Retina (tissue), 1 donor: ENCODE results near the gene FAM204A.

ENCODE experiments used
- DNase-seq: peaks from one replicate; pipeline ENCODE4 v3.0.0-alpha.2; 2016

The FAM204A gene

DNA sequence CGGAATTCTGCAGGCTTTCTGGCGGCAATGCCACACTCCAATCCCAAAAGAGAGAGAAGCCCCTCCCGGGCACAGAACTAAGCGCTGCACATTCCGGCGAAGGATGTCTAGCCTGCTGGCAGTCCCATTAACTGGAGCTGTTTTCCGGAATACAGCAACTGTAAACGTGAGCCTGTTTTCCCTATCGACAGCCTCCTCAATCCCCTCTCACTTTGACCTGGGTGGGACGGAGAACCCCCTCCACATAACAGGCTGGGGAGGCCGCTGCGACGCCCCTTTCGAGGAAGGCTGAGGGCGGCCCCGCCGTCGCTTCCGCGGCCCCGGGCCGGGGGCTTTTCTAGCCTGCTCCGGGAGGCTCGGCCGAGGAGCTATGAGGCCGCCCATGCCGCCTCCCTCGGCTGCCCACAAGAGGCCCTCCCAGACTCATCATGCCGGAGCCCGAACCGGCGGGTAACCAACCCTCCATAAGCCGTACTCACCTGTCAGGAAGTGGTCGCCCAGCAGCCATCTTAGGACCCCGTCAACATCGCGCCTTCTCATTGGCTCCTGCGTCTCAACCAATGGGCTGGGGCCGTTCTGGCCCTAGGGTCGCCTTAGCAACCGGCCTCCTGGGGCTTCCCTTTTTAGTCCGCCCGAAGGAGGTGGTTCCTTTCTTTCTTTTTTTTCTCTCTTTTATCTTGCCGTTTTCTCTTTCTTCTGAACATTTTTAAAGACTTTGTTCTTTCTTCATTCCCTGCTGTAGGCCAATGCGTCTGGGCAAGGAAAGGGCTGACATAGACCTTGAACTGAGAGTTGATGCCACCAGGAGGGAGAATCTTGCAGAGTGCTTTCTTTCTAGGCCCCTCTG, at the start of gene FAM204A:
FAM204A (minus strand) TSS at position 534 of the 847 bp plus-strand sequence. CDS start 5,909 bp downstream, outside the sequence.
- DNase-seq = peak; percentile 99

DNA sequence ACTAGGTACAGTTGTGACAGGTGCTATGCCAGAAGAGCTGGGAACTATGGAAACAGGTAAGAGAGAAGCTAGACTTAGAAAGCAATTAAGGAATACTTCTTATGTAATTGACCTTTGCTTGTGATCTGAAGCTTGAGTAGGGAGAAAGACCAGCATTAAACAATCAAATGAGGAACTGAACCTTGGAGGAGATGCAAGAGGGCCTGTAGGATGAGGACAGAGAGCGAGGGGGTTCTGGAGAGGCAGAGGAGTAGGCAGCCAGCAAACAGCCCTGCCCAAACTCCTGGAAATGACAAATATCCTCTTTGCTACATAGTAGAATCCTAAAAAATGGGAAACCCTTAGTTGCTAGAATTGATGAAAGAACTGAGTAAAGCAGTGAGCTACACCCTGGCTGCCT, 41.6 kb upstream of the FAM204A start:
- no peak for DNase-seq

DNA sequence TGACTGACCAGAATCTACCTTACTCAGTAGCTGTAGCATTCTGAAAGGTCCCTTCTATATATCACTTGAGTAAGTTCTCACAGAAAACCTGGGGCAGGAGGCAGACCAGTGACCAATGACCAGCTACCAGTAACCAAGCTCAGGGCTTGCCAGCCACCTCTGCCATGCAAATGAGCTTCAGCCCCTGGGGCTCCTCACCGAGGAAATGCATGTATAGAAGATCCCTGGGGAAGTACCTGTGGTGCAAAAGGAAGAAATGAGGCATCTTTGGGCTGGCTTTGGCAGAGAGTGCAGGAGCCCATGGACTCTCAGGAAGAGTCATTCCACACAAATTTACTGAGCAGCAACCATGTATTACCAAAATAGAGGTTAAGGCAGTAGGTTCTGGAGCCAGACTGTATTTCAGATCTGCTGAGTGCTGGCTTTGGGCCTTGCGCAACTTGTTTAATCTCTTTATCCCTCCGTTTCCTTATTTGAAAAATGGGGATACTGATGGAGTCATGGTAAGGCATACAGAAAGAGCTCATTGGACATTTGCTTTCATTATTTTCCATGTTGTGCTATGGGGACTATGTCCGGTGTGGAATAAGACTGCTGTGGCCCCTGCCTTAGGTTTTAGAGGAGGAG, 41.1 kb upstream of the FAM204A start:
- DNase-seq = no peak

DNA sequence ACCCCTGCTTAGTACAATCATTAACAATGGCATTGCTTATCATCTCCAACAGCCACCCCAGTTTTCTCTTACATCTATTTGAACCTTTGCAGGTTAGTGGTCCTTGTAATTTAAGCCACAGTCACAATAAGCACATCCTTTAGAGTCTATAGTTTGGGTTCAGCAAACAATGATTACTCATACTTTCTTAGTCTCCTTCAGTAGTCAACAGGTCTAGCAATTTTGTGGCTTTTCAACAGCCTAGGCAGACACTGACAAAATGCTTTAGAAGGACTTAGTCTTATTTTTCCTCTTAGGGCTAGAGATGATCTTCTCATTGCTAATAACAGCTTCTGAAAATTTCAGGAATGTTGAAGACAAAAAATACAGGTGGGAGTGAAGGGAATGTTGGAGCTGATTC, 32.3 kb upstream of the FAM204A start:
- DNase-seq = no peak

DNA sequence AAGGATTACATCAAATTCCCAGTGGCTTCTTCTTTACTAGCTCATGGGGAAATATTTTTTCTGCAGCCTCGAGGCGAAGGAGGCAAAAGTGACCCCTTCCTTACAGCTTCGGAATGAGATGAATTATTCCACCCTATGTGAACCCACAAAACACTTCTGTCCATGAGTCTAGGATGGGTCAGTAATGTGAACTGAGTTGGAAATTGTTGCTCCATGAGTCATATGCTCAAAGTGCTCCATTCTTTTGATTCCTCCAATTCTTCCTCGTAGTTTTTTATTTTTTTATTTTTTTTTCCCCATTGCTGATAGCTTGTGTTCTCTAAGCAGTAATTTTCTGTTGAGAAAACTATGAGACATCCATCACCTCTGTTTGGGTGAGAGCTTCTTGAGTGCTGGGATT, 31.7 kb upstream of the FAM204A start:
- DNase-seq = no peak

DNA sequence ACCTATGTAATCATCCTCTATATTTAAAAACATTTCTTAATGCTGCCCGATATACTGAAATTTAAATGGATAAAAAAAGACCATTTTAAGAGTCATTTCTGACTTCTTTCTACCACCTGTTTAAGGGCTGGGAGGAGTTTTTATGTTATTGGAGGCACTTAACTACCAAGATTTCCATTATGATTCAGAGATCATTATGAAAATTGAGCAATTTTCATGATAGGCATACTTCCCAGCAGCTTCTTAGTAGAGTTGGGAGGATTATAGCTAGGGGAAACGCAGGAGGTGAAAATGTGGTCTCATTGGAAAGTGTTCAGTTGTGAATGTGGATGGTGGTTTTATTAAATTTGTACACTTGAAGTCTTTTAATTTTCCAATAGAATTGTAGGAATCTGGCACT, 28.4 kb upstream of the FAM204A start:
- no peak for DNase-seq

DNA sequence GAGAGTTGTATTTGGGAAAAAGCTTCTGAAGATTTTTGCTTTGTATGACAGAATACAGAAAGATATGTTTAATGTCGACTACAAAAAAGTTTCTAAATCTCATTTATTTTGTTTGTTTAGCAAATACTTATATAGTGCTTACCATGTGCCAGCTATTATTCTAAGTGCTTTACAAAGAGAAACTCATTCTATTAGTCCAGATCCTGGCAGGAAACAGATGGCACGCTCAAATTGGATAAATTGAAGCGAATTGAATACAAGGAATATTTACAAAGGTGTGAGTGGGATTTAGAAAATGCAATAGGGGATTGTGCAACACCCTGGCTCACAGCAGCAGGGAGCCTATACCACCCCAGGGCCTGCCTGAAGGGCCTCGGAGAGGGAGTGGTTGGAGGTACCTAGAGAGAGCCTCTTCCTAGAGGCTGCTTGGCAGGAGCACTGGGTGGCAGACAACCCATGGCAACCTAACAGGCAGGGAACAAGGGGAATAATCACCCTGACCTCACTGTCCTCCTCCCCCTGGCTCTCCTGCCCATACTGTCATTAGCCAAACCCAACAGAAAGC, 27.6 kb upstream of the FAM204A start:
- DNase-seq = no peak

DNA sequence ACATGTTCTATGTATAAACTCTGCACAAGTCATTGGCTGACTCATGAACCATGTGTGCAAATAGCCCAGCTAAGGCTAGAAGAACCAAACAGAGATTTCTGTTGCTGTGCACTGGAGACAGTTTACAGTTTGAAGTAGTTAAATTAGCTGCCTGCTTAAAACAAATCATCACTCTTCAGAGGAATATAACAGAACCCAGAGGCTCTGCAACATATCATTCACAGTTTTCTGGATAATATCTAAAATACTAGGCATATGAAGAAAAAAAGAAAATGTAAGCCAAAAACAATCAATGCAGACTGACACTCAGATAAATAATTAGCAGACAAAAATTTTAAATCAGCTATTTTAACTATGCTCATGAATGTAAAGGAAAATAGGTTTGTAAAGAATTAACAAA, 23.6 kb upstream of the FAM204A start:
- no peak for DNase-seq

DNA sequence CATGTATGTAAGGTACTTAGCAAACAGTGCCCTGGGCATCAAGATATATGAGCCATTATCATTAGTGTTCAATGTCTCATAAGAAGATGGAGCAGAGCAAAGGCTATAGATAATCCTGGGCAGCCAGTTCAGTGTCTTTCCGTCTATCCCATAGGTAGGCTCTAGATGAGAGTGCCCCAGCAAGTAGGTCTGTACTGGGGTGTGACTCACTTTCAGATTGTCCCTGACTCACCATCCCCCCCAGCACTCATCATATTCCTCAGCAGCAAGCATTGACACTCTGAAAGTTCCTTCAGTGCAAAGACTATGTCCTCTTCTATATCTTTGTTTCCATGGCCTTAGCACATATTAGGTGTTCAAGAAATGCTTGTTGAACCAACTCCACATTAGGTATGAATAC, 20.0 kb upstream of the FAM204A start:
- no peak for DNase-seq

DNA sequence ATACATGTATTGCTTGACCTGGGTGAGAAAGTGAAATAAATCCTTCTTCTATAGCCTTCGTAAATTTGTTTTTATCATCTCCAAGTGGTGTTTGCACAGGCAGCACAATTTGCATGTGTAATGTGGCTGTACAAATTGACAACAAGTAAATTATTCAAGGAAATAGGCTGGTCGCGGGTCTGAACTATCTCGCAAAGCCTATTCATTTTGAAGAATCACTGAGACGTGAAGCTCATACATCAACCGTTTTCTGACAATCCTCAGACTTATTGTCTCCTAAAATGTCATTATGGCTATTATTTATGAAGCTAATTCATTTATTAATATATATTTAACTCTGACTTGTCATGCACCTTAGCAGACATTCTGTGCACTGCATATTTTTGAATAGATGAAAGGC, 16.2 kb upstream of the FAM204A start:
- no peak for DNase-seq

DNA sequence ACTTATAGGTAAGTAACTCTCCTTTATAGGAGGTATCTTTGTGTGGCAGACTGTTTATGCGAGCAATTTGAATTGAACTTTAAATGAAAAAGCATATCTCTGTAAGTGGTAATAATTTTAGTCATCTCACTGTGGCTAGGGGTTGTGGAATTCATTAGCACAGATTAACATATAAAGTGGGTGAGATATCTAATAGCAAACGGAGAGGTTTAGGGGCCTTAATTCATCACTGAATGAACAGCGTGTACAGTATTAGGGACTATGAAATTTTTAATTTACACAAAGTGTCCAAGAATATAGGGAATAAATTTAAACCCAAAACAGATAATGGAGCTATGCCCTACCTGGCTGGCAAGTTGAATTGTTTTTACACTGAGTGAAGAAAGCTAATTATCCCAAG, 15.7 kb upstream of the FAM204A start:
- DNase-seq = no peak

DNA sequence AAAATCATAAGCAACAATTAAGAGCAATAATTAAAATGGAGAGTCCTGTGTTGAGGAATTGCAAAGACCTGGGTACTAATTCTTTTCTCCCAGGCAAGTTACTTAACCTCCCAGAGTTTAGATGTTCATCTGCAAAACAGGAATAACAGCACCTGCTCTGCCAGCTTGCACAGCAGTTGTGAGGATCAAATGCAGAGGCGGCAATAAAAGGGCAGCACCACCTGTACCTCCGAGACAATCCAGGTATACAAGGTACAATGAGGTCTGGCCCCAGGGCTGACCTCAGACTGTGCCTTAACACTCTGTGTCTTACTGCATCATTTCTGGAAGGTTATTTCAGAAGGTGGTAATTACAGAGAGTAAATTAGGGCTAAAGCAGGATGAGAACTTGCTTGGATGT, 14.5 kb upstream of the FAM204A start:
- DNase-seq = no peak

DNA sequence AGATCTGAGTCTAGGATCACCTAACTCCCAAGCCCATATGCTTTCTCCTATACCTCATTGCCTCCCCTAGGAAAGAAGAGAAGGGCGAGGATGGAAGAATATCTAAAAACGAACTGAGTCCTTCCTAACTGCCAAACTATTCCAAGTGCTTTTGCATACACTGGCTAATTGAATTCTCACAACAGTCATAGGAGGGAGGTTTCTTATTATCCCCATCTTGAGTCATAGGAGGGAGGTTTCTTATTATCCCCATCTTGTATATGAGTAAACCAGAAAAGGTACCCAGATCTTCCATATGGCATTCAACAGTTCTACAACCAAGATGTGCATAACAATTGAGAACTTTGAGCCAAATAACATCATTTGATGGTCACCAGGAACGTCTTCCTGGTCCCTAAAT, 13.1 kb upstream of the FAM204A start:
- DNase-seq = no peak

DNA sequence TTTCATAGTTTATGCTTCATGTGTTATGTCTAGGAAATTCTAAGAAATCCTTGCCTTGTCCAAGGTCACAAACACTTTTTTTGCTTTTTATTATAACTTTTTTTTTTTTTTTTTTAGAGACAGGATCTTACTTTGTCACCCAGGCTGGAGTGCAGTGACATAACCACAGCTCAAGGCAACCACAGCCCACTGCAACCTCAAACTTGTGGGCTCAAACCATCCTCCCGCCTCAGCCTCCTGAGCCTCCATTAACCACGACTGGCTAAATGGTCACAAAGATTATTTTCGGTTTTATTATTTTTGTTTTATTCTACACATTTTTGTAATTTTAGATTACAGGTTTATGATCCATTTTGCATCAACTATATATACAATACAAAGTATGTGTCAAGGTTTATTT, 7.1 kb upstream of the FAM204A start:
- no peak for DNase-seq

DNA sequence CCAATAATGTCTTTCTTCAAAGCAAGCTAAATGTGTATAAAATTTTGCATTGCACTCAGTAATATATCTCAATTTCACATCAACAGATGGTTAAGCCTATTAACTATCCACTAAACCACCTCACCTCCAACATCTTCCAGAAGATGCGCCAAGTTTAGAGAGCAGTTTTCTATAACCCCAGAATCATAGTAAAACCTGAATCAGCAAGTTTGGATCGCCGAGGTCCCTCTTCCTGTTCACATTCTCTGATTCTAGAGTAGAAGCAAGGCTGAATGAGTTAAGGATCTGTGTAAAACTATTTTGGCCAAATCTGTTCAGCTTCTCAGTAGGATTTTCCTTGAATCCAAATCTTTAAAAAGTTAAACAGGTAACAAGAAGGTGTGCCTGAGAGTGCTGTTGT, 1.4 kb upstream of the FAM204A start:
- no peak for DNase-seq

DNA sequence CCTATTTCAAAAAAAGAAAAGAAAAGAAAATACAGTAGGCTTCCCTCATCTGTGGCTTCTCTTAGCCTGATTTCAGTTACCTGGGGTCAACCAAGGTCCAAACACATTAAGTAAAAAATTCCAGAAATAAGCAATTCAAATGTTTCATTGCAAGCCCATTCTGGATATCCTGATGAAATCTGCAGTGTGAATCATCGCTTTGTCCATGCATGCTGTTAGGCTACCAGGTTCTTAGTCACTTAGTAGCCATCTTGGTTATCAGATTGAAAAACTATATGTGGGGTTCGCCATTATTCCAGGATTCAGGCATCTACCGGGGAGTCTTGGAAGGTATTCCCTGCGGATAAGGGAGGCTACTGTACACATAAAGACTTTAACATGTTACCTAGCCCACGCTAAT, 991 bp upstream of the FAM204A start:
- no peak for DNase-seq

DNA sequence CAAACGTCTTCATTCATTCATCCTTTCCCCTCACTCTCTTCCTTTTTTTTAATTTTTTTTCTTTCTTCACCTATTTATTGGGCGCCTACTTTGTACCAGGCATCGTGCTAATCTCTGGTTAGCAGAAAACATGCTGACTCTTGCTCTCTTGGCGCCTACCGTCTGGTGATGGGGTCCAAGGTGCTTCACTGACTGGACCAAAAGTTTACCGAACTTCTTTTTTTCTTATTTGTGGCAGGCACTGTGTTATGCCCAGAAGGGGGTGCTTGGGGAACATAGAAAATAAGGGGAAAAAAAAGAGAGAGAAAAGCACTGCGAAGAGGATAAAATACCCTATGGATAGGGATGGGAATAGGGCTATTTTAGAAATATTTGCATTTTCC, 505 bp upstream of the FAM204A start:
- no peak for DNase-seq

DNA sequence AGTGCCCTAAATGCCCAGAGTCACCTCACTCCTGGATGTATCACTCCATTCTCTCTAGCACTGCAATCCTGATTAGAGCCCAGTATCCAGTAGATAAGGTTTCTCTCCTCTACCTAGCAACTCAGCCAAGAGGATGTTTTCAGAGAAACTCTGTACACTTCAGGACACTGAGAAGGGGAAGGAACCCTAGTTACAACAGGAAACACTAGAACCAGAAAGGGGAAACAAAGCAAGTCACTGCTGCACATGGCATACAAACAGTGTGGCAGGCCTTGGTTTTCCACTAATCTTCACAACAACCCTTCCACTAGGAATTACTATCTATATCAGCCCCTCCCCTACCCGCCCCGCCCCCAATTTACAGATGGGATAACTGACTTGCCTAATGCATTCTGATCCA, 1.6 kb downstream of the FAM204A start:
- DNase-seq = no peak

DNA sequence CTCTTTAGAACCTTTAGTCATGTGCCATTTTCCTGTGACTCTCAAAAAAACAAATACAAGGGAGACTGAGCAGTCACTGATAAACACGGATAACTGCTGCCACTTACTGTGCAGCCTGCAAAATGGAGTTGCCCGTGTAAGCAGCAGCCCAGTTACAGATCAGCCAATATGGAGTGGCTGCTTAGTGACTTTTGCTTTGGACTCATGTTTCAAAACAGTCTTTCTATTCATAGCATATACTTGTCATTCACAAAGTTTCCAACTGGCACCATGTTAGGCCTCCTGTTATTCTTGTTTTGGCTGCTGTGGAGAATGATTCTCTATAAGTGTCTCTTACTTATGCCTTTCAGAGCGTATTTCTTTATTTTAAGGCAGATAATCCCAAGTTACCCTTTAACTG, 3.0 kb downstream of the FAM204A start:
- no peak for DNase-seq

DNA sequence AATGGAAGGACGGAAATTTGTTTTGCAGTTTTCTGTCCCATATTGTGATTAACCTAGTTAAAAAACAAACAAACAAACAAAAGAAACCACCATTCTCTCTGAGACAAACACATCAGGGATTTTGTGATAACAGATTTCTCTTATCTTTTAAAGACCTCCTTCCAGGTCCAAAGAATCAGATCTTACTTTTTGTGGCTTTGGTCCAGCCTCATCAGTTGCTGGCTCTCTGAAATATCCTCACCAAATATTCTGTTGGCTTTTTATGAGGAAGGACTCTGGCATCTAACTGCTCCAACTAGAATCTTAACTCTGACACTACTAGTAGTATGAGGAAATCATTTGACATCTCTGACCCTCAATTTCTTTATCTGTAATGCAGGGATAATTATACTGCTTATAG, 4.8 kb downstream of the FAM204A start:
- no peak for DNase-seq

DNA sequence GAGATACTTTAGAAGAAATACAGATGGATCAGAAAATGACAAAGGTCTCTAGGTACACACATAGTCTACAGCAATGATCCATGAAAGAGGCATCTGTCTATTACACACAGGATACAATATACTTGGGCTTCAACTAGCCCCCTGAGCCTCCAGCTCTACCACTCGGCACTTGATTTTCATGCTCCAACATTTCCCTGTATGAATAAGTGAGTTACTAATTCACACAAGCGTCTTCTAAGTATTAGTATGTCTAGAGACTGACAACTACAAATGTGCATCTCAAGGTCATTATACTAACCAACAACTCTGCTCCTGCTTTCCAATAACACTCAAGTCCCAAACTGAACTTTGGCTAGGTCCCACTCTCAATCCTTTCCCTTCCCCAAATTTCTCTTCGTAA, 8.3 kb downstream of the FAM204A start:
- no peak for DNase-seq

DNA sequence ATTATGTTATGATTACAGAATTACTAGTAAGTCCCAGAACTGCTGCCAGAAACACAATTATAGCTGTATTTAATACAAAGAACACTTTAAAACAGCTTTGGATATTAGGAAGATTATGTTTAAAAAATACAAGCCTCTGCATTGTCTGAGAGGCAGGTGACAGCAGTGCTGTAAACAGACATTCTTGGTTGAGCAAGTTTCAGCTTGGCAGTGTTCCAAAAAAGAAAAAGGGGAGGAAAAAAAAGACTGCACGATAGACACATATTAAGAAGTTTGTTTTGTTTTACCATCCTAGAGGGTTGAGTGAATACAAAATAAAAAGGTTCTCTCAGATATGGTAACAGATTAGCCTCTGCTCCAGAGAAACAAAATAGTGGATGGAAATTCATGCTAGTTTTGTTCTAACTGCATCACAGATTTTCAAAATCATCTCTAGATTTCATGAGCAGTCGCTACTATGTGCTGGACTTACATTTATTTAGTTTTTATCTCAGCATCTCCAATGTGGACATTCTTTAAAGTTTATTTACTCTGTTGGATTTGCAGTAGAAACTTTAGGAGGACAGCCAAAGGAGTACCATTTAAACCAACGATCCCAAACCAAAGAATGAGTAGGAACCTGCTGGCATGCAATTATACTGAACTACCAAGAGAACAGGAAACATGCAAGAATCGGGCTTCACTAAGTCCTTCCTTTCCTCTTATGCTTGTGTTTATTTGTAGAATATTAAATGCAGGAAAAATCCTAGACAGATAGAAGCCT, 9.0 kb downstream of the FAM204A start:
- DNase-seq = no peak

DNA sequence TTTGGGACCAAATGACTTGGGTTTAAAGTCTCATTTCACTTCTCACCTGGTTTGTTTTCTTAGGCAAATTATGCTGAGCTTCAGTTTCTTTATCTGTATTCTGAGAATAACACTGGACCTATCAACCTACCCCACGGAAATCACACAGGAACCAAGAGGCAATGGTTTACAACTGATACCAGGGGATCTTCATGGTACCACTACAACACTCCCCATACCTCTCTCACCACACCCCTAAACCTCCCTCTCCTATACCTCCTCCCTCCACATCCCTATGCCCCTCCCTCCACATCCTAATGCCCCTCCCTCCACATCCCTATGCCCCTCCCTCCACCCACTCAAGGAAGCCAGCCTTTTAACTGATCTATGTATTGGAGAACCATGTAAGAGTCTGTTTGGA, 9.9 kb downstream of the FAM204A start:
- DNase-seq = no peak
